GM23338 (cell line): ENCODE measurements around the gene GNG4. TPM values are rescaled to one million over a fixed set of nuclear protein-coding genes. Genes with fewer than 3 reads are reported as not detected.

Experiments
- ATAC-seq: fragments of 200-7000 bp; cut with Tn5 transposase; 3 replicates; pipeline ENCODE4 v1.9.1; 2020
- DNase-seq: peaks from one replicate; pipeline ENCODE4 v3.0.0-alpha.2; 2015; ENCODE audit warnings: low spot score
- H2AFZ ChIP-seq: fragments of 200-600 bp; sonication (generic); 2 replicates; pipeline ENCODE4 v1.8.0; 2016; ENCODE audit warnings: antibody characterized with exemption, mild to moderate bottlenecking, moderate library complexity
- H3F3A ChIP-seq: fragments of 200-600 bp; sonication (generic); replicated peaks from 2 replicates; pipeline ENCODE4 v1.8.0; 2017; ENCODE audit warnings: antibody characterized with exemption, mixed run types, low read depth
- H3K27ac ChIP-seq: fragments of 200-600 bp; sonication (generic); 2 replicates; pipeline ENCODE4 v1.6.1; 2016; ENCODE audit warnings: low read depth
- H3K27me3 ChIP-seq: fragments of 200-600 bp; sonication (generic); 2 replicates; pipeline ENCODE4 v1.8.0; 2016; ENCODE audit warnings: mild to moderate bottlenecking, mixed run types, moderate library complexity; ENCODE audit not compliant: insufficient read depth
- H3K36me3 ChIP-seq: fragments of 200-600 bp; sonication (generic); 2 replicates; pipeline ENCODE4 v1.8.0; 2016; ENCODE audit warnings: mild to moderate bottlenecking; ENCODE audit not compliant: insufficient read depth
- H3K4me1 ChIP-seq: fragments of 200-600 bp; sonication (generic); 2 replicates; pipeline ENCODE4 v1.8.0; 2016; ENCODE audit warnings: mild to moderate bottlenecking, moderate library complexity; ENCODE audit not compliant: insufficient read depth
- H3K4me2 ChIP-seq: fragments of 200-600 bp; sonication (generic); 2 replicates; pipeline ENCODE4 v1.7.1; 2017; ENCODE audit warnings: mixed run types
- H3K4me3 ChIP-seq: fragments of 200-600 bp; sonication (generic); 2 replicates; pipeline ENCODE4 v1.6.1; 2016; ENCODE audit warnings: mixed run types
- H3K79me2 ChIP-seq: fragments of 200-600 bp; sonication (generic); replicated peaks from 2 replicates; pipeline ENCODE4 v1.8.0; 2017; ENCODE audit warnings: mild to moderate bottlenecking; ENCODE audit not compliant: insufficient read depth
- H3K9me2 ChIP-seq: fragments of 200-600 bp; sonication (generic); 2 replicates; pipeline ENCODE4 v1.8.0; 2017; ENCODE audit not compliant: insufficient read depth
- H4K20me1 ChIP-seq: fragments of 200-600 bp; sonication (generic); replicated peaks from 2 replicates; pipeline ENCODE4 v1.8.0; 2017; ENCODE audit warnings: mild to moderate bottlenecking; ENCODE audit not compliant: insufficient read depth
- H3K27ac Mint-ChIP-seq: 2 replicates; pipeline ENCODE4 v1.8.0; 2020; ENCODE audit warnings: inconsistent platforms, mild to moderate bottlenecking, moderate library complexity, mixed read lengths
- H3K27me3 Mint-ChIP-seq: 3 replicates; pipeline ENCODE4 v1.8.0; 2022; ENCODE audit warnings: low read depth, mild to moderate bottlenecking, moderate library complexity, mixed read lengths, inconsistent platforms; ENCODE audit not compliant: insufficient read depth, poor library complexity
- H3K36me3 Mint-ChIP-seq: 3 replicates; pipeline ENCODE4 v1.8.0; 2021; ENCODE audit warnings: low read depth, mild to moderate bottlenecking, inconsistent platforms, moderate library complexity, mixed read lengths
- H3K4me1 Mint-ChIP-seq: 3 replicates; pipeline ENCODE4 v1.8.0; 2020; ENCODE audit warnings: mild to moderate bottlenecking, inconsistent platforms, mixed read lengths
- H3K4me3 Mint-ChIP-seq: 3 replicates; pipeline ENCODE4 v1.8.0; 2021; ENCODE audit warnings: moderate library complexity, mild to moderate bottlenecking, inconsistent platforms, mixed read lengths
- H3K9me3 Mint-ChIP-seq: 3 replicates; pipeline ENCODE4 v1.8.0; 2020; ENCODE audit warnings: moderate library complexity, mild to moderate bottlenecking, inconsistent platforms, mixed read lengths
- CREB1 ChIP-seq: fragments of 250-450 bp; sonication (Bioruptor Pico); IDR thresholded peaks from 2 replicates; pipeline ENCODE4 v1.5.0; 2020; ENCODE audit warnings: low read depth, mild to moderate bottlenecking, moderate library complexity
- EZH2 ChIP-seq: fragments of 200-600 bp; sonication (generic); IDR thresholded peaks from one replicate; pipeline ENCODE4 v1.8.0; 2017; ENCODE audit warnings: antibody characterized with exemption, mild to moderate bottlenecking, low read depth; ENCODE audit not compliant: unreplicated experiment
- EZH2phosphoT487 ChIP-seq: fragments of 200-600 bp; sonication (generic); IDR thresholded peaks from one replicate; pipeline ENCODE4 v1.8.1; 2018; ENCODE audit warnings: antibody characterized with exemption; ENCODE audit not compliant: unreplicated experiment
- JUNB ChIP-seq: IDR thresholded peaks from one replicate; pipeline ENCODE4 v1.6.1; 2016; ENCODE audit warnings: antibody characterized with exemption; ENCODE audit not compliant: unreplicated experiment
- NANOG ChIP-seq: IDR thresholded peaks from 2 replicates; pipeline ENCODE4 v1.6.1; 2016; ENCODE audit warnings: antibody characterized with exemption, borderline replicate concordance
- POLR2AphosphoS5 ChIP-seq: IDR thresholded peaks from 2 replicates; pipeline ENCODE4 v1.6.1; 2016; ENCODE audit warnings: antibody characterized with exemption, low read depth
- REST ChIP-seq: IDR thresholded peaks from one replicate; pipeline ENCODE4 v1.6.1; 2018; ENCODE audit warnings: antibody characterized with exemption; ENCODE audit not compliant: unreplicated experiment
- STAT1 ChIP-seq: IDR thresholded peaks from one replicate; pipeline ENCODE4 v1.6.1; 2016; ENCODE audit warnings: antibody characterized with exemption; ENCODE audit not compliant: unreplicated experiment
- ZNF114 ChIP-seq: fragments of 250-450 bp; sonication (Bioruptor Pico); IDR thresholded peaks from 2 replicates; pipeline ENCODE4 v1.5.0; 2020; ENCODE audit warnings: mild to moderate bottlenecking, moderate library complexity
- ZNF331 ChIP-seq: fragments of 250-450 bp; sonication (Bioruptor Pico); IDR thresholded peaks from 2 replicates; pipeline ENCODE4 v1.5.0; 2020; ENCODE audit warnings: low read depth, mild to moderate bottlenecking, moderate library complexity
- polyA plus RNA-seq: library from polyadenylated mRNA; unstranded; fragments of >200 nt; fragmentation: Nextera tagmentation; extraction: Ambion mirVana; gene quantifications from 2 replicates; pipeline ENCODE4 v1.2.1, GENCODE V29; 2016
- total RNA-seq: library from RNA; depleted of rRNA; stranded (reverse); fragments of >200 nt; shearing (Covaris generic); gene quantifications from 2 replicates; pipeline ENCODE4 v1.2.3, GENCODE V29; 2014
- TF ChIP-seq, protein P1 (sequence below), 2 experiments: fragments of 200-600 bp in 1 of 2; sonication (generic) in 1 of 2; conservative IDR thresholded peaks; 2 replicates each; pipeline versions ENCODE4 v1.5.1 to v1.6.1; 2016 to 2017; ENCODE audit warnings: antibody characterized with exemption in 2 of 2, low read depth in 2 of 2, mild to moderate bottlenecking in 2 of 2, moderate library complexity in 1 of 2
- TF ChIP-seq, protein P2 (sequence below): IDR thresholded peaks from 2 replicates; pipeline ENCODE4 v1.6.1; 2016; ENCODE audit warnings: antibody characterized with exemption

GNG4 gene
- total and polyA plus RNA-seq, 2 experiments from 2014 or later = 40.2 to 49.2 TPM

DNA sequence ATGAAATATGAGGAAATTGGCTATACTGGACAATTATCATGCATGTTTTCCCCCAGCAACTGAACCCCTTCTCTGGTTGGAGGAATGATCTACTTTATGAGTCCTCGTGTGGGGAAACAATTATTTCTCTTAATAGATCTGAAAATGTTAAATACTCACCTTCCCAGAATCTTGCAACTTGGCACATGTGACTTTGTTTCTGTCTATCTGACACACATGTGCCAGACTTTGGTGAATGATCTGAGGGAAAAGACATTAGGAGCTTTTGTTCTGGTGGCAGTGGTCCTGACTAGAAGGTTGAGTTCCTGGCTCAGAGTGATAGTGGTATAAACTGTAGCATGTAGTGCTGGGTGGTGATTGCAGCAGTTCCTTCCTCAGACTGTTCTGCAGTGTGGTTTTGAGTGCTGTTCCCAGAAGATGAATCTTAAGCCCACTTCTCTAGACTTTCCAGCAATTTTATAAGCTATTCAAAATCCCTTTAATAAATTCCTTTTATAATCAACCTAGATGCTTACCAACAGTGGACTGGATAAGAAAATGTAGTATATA is 86.0 kb downstream of the GNG4 start (continued):
- TF ChIP-seq ZNF331 (no peak), STAT1 (no peak), EZH2 (no peak), EZH2phosphoT487 (no peak), JUNB (no peak), REST (no peak)
- TF ChIP-seq, protein P1, sequence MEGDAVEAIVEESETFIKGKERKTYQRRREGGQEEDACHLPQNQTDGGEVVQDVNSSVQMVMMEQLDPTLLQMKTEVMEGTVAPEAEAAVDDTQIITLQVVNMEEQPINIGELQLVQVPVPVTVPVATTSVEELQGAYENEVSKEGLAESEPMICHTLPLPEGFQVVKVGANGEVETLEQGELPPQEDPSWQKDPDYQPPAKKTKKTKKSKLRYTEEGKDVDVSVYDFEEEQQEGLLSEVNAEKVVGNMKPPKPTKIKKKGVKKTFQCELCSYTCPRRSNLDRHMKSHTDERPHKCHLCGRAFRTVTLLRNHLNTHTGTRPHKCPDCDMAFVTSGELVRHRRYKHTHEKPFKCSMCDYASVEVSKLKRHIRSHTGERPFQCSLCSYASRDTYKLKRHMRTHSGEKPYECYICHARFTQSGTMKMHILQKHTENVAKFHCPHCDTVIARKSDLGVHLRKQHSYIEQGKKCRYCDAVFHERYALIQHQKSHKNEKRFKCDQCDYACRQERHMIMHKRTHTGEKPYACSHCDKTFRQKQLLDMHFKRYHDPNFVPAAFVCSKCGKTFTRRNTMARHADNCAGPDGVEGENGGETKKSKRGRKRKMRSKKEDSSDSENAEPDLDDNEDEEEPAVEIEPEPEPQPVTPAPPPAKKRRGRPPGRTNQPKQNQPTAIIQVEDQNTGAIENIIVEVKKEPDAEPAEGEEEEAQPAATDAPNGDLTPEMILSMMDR (conservative IDR thresholded peaks at IDR 0.05; ENCODE audit: low read depth in 2 of 2) = no peak
- TF ChIP-seq, protein P2, sequence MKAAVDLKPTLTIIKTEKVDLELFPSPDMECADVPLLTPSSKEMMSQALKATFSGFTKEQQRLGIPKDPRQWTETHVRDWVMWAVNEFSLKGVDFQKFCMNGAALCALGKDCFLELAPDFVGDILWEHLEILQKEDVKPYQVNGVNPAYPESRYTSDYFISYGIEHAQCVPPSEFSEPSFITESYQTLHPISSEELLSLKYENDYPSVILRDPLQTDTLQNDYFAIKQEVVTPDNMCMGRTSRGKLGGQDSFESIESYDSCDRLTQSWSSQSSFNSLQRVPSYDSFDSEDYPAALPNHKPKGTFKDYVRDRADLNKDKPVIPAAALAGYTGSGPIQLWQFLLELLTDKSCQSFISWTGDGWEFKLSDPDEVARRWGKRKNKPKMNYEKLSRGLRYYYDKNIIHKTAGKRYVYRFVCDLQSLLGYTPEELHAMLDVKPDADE = no peak

DNA sequence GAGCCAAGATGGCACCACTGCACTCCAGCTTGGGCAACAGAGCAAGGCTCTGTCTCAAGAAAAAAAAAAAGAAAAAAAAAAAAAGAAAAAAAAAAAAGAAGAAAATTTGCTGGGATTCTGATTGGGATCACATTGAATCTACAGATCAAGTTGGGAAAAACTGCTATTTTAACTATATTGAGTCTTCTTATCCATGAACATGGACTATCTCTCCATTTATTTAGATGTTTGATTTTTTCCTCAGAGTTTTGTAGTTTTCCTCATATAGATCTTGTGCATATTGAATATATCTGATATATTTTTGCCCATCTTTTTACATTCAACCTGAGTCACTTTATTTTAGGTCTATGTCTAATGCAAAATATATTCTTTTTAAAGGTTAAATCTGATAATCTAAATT is 87.0 kb downstream of the GNG4 start:
- no peak overlapping the region for H3K27ac ChIP-seq
- no peak overlapping the region for H2AFZ ChIP-seq
- ATAC-seq = no peak
- Mint-ChIP-seq H3K36me3 (peaks cover 11% of the 10 kb centered on the region; the same call in 2 of the 3 replicates), H3K9me3 (no peaks in the 10 kb centered on the region), H3K4me3 (no peak overlapping the region), H3K4me1 (no peaks in the 10 kb centered on the region), H3K27ac (no peak overlapping the region), H3K27me3 (peaks cover 1% of the 10 kb centered on the region)
- H3K27me3 ChIP-seq = no peaks in the 10 kb centered on the region
- H3F3A ChIP-seq = no peaks in the 10 kb centered on the region
- H3K36me3 ChIP-seq = 0 out of 2 replicates have a peak, but pooled peaks cover 6% of the 10 kb centered on the region
- no peaks in the 10 kb centered on the region for H3K4me1 ChIP-seq
- no peaks in the 10 kb centered on the region for H3K9me2 ChIP-seq
- no peak for DNase-seq
- H3K4me3 ChIP-seq = no peak overlapping the region
- no peak overlapping the region for H3K4me2 ChIP-seq
- peaks cover 3% of the 10 kb centered on the region for H4K20me1 ChIP-seq
- H3K79me2 ChIP-seq = no peaks in the 10 kb centered on the region
- TF ChIP-seq CREB1 (CRISPR knock-in tag) (no peak), STAT1 (no peak), JUNB (no peak), REST (no peak), POLR2AphosphoS5 (no peak), EZH2phosphoT487 (no peak), EZH2 (no peak), ZNF331 (no peak), NANOG (no peak), ZNF114 (no peak)
- TF ChIP-seq, protein P1 (conservative IDR thresholded peaks at IDR 0.05; ENCODE audit: low read depth in 2 of 2) = no peak
- TF ChIP-seq, protein P2 = no peak
